ENCODE results near the gene NEIL3.
A peak's percentile ranks its signal among the peaks of the same experiment; 100 is the strongest.

The NEIL3 gene

GRCh38 chr4:177309522-177310371, at the start of gene NEIL3:
NEIL3 (plus strand) TSS chr4:177309874; CDS start chr4:177309954, 80 bp downstream.
- DNase-seq, result peak; percentile 68 to 96 (median 95)

GRCh38 chr4:177263818-177264217, 45.9 kb upstream of the NEIL3 start:
- DNase-seq, result no peak

- DNase-seq, result no peak
Measured at GRCh38 chr4:177264788-177265422, 44.8 kb upstream of the NEIL3 start.

GRCh38 chr4:177265729-177266128, 43.9 kb upstream of the NEIL3 start:
- DNase-seq, result no peak

DNA sequence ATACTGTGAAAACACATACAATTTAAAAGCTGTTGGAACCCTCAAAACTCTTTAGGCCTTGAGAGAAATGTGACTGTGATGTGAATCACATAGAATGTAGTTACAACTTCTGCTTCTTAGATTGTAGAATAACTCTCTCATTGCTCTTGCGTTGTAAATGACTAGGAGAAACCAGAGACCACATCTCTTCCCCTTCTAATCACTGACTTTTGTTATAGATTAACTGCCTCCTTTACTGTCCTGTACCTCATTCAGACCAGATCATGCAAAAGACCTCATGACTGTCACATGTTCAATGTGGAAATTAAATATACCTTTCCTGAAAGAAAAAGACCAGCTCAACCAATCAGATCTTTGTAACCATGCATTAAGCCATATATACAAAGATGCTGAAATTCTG, 43.2 kb upstream of the NEIL3 start:
- no peak for DNase-seq

DNA sequence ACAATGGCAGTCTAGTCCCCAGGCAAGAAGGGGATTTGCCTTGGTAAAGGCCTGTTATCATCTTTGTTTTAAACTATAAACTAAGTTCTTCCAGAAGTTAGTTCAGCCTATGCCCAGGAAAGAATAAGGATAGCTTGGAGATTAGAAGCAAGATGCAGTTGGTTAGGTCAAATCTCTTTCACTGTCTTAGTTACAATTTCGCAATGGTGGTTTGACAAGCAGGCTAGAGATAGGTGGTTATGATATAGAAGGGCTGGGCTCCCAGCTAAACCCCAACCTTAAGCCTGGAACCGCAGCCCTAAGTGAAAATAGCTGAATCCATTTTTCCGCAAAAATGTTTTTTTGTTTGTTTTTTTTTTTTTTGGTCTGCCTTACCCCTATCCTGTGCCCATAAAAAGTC, 41.8 kb upstream of the NEIL3 start:
- DNase-seq, result no peak

DNA sequence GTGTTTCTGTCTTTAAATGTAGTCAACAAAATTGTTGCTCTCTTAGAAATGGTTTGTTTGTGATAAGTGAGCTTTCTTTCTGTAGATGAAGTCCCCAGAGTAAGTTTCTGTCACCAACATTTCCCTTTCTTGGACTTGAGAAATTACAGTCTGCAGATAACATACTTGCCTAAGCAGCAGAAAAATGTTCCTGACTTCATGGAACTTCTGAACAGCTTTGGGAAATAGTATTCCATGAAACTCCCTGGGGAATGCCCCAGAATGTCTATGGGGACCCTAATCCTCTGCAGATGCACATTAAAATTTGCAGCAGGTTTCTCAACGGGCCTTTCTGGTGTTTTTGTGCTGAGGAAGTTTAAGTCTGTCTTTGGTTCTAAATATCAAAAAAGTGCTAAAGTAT, 38.6 kb upstream of the NEIL3 start:
- DNase-seq, result no peak

DNA sequence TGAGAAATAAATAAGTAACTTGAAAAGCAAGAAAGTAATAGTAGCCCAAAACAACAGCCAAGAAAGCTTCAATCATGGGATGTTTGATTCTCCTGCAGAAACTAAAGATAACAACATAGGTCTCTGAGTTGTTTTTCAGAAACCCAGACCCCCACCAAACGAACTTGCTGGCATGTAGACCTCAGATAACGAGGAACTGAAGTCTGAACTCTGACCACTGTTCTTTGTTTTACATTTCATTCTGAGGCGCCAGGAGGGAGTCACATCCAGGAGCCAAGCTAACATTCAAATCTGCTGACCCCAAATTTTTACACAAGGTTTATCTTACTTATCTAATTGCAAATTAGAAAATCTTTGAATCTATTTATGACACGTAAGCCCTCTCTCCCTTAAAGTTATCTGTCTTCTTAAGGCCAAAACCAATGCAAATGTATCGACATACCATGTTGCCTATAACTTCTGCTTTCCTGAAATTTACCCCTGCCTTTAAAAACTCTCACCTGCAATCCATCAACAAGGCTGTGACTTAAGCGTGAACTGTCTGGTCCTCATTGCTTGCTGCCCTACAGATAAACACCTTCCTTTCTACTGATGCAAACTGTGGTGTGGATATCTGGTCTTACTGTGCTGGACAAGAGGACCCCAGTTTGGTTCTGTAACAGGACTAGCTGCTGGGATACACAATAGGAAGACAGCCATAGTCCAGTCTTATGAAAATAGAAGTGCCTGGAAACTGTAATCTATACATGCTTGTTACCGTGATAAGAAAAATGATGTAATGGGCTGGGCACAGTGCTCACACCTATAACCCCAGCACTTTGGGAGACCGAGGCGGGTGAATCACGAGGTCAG, 37.5 kb upstream of the NEIL3 start:
- no peak for DNase-seq

DNA sequence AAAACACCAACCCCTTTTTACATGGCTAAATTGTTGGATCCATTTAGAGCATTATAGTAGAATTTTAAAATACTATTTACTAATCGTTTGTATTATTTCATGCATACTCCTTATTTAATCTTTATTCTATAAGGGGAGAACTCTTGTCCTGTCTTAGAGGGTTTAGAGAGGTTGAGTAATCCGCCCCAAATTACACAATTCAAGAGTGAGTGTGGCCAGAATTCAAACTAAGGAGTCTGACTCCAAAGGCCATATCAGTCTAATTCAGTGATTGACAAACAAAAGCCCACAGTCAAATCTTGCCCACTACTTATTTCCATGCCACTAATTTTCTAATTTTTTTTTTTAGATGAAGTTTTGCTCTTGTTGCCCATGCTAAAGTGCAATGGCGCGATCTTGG, 33.7 kb upstream of the NEIL3 start:
- DNase-seq, result no peak

- no peak for DNase-seq
Measured at GRCh38 chr4:177281351-177281909, 28.2 kb upstream of the NEIL3 start.

GRCh38 chr4:177282284-177282835, 27.3 kb upstream of the NEIL3 start:
- DNase-seq, result peak in 1 of 3 experiments; percentile 12

- no peak for DNase-seq
Measured at GRCh38 chr4:177283167-177283566, 26.5 kb upstream of the NEIL3 start.

- no peak for DNase-seq
Measured at GRCh38 chr4:177285953-177286352, 23.7 kb upstream of the NEIL3 start.

DNA sequence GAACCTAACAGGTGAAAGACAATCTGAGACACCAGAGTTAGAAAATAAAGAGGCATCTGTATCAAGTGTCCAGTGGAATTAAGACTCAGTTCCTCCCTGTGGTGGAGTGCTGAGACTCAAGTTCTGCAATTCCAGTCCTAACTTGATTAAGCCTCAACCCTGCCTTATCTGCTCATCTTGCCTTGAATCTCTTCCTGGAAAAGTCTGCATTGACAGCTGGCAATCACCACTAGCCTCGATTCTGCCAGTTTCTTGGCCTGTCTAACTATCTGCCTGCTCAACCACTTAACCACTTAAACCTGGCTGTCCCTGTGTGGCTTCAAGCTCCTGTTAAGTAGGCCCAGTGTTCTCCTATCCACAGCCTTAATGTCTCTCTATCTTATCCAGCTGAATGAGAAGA, 22.4 kb upstream of the NEIL3 start:
- no peak for DNase-seq

GRCh38 chr4:177288335-177288734, 21.3 kb upstream of the NEIL3 start:
- no peak for DNase-seq

GRCh38 chr4:177290780-177291179, 18.9 kb upstream of the NEIL3 start:
- DNase-seq, result no peak

- DNase-seq, result no peak
Measured at GRCh38 chr4:177292171-177292570, 17.5 kb upstream of the NEIL3 start.

DNA sequence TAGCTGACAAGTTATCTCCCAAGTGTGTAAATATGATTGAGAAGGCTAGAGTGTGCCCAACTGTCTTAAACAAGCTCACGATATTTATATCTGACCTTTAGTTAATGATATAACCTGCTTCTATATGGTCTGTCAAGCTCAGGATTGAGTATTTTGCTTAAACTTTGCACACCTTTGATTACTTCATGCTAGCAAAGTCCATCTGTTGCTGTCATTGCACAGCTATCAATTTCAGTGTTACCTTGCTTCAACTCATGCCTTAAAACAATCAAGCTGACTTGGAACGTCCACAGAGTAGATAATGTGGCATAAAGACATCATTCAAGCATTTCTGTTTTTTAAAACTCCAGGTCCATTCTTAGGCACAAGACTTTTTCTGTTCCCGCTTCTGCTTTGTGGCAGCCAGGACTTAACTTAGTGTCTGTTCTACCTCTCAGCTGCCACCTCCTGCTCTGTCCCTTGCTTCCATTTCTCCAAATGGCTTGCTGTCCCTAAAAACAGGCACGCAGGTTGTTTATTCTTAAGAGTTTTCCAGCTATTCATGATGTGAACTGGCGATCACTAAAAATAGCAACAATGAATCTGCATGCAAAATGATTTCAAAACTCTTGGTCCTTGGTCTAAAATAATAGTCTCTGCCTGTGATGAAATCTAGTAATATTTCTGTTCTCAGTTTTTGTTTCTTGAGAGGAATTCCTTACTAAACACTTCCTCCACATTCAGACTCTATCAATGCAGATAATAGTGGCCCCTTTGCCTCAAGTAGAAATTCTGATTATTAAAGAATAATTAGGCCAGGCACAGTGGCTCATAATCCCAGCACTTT, 16.3 kb upstream of the NEIL3 start:
- no peak for DNase-seq

GRCh38 chr4:177297785-177298391, 11.8 kb upstream of the NEIL3 start:
- no peak for DNase-seq

DNA sequence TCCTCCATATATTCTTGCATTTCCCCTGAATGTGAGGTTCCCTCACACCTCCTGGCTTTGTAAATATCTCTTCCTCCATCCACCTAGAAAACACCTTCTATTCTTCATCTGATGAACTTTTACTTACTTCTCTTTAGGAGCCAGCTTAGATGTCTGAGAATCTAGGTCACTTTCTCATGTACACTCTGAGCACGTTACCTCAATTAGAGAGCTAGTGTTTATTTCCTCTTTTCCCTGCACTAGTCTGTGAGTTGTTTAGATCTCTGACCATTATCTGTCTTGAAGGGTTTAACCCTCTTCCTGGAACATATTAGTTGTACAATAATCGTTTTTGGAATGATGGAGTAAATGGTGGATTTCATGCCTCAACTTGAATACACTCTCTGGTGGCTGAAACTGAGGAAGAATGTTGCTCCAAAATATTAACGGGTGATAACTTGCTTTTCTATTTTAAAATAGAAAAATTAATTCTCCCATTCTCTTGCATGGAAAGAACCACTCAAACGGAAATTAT, 8.5 kb upstream of the NEIL3 start:
- no peak for DNase-seq
